Fibroblast of lung (primary cell): ENCODE data around the gene C17orf58. TPM values are rescaled to one million over a fixed set of nuclear protein-coding genes. Genes with fewer than 3 reads are reported as not detected.
"Not testable (repeated sequence)": the region's sequence is repeated elsewhere in the genome, so short reads cannot be mapped to it uniquely, and the experiment has no call there.

Experiments used
- DNase-seq, 2 donors: peaks; one replicate each; pipeline versions ENCODE4 v3.0.0 to v3.0.0-alpha.2; 2010; ENCODE audit warnings: low read depth in 2 of 2
- H2AFZ ChIP-seq: 2 replicates; pipeline ENCODE4 v1.5.1; 2012; ENCODE audit warnings: low read length, control low read depth, inconsistent platforms
- H3K27ac ChIP-seq: 2 replicates; pipeline ENCODE4 v1.5.1; 2011; ENCODE audit warnings: low read length, control low read depth; ENCODE audit not compliant: insufficient read depth
- H3K27me3 ChIP-seq: 2 replicates; pipeline ENCODE4 v1.5.1; 2011; ENCODE audit warnings: mild to moderate bottlenecking, low read length; ENCODE audit not compliant: control insufficient read depth, insufficient read depth
- H3K36me3 ChIP-seq: 2 replicates; pipeline ENCODE4 v1.5.1; 2011; ENCODE audit warnings: low read length; ENCODE audit not compliant: control insufficient read depth, insufficient read depth
- H3K4me1 ChIP-seq: 2 replicates; pipeline ENCODE4 v1.5.1; 2011; ENCODE audit warnings: low read length; ENCODE audit not compliant: control insufficient read depth, insufficient read depth; ENCODE audit errors: extremely low read depth
- H3K4me2 ChIP-seq: 2 replicates; pipeline ENCODE4 v1.5.1; 2011; ENCODE audit warnings: low read length, control low read depth; ENCODE audit not compliant: insufficient read depth; ENCODE audit errors: extremely low read depth
- H3K4me3 ChIP-seq, 4 experiments: fragments of 200-600 bp in 1 of 4; sonication (generic) in 1 of 4; replicated peaks in 1 of 4; 2 replicates each; pipeline ENCODE4 v1.5.1; 2011 to 2016; ENCODE audit warnings: low read length in 4 of 4, low read depth in 3 of 4, mild to moderate bottlenecking in 3 of 4, control low read depth in 2 of 4, inconsistent platforms in 1 of 4, mixed read lengths in 1 of 4; ENCODE audit not compliant: insufficient read depth in 1 of 4; ENCODE audit errors: control extremely low read depth in 1 of 4
- H3K79me2 ChIP-seq: 2 replicates; pipeline ENCODE4 v1.5.1; 2012; ENCODE audit warnings: mild to moderate bottlenecking, low read length, inconsistent platforms; ENCODE audit not compliant: control insufficient read depth, insufficient read depth
- H3K9ac ChIP-seq: 2 replicates; pipeline ENCODE4 v1.5.1; 2011; ENCODE audit warnings: mild to moderate bottlenecking, low read length, control low read depth; ENCODE audit not compliant: insufficient read depth
- H3K9me3 ChIP-seq: 2 replicates; pipeline ENCODE4 v1.5.1; 2012; ENCODE audit warnings: low read depth, low read length; ENCODE audit not compliant: control insufficient read depth, insufficient read depth
- H4K20me1 ChIP-seq: 2 replicates; pipeline ENCODE4 v1.5.1; 2011; ENCODE audit warnings: low read length; ENCODE audit not compliant: control insufficient read depth, insufficient read depth; ENCODE audit errors: extremely low read depth
- CTCF ChIP-seq, 2 donors: IDR thresholded peaks in 1 of 2; conservative IDR thresholded peaks in 1 of 2; 1 replicate in 1 of 2; 2 replicates in 1 of 2; pipeline ENCODE4 v1.5.1; 2011 to 2012; ENCODE audit warnings: low read length in 2 of 2, control low read depth in 1 of 2, inconsistent platforms in 1 of 2, low read depth in 1 of 2, mild to moderate bottlenecking in 1 of 2
- EZH2 ChIP-seq: IDR thresholded peaks from 2 replicates; pipeline ENCODE4 v1.5.1; 2012; ENCODE audit warnings: low read length, control low read depth, mild to moderate bottlenecking; ENCODE audit errors: missing control alignments
- polyA plus RNA-seq, 2 donors: library from polyadenylated mRNA; depleted of rRNA in 1 of 2; stranded (reverse) in 1 of 2; unstranded in 1 of 2; fragments of >200 nt; gene quantifications; 2 replicates each; pipeline ENCODE4 v1.2.1, GENCODE V29; 2011 to 2012; ENCODE audit warnings: missing spikeins in 1 of 2
- total RNA-seq: library from RNA; depleted of rRNA; stranded (reverse); fragments of >200 nt; gene quantifications from 2 replicates; pipeline ENCODE4 v1.2.1, GENCODE V29; 2014

The C17orf58 gene
- total and polyA plus RNA-seq, 2 donors (not counting 1 experiment from before 2014, with no cell fraction given): 10.6 to 17.0 TPM

- Histone ChIP-seq H4K20me1 (no peaks in the 10 kb centered on the region), H3K79me2 (no peaks in the 10 kb centered on the region), H3K27me3 (no peaks in the 10 kb centered on the region), H3K9ac (no peak overlapping the region), H3K4me1 (no peaks in the 10 kb centered on the region), H2AFZ (no peak overlapping the region), H3K36me3 (peaks cover 2% of the 10 kb centered on the region), H3K9me3 (no peaks in the 10 kb centered on the region), H3K4me3 (no peak overlapping the region), H3K4me2 (no peak overlapping the region), H3K27ac (no peak overlapping the region)
- no peak for TF ChIP-seq EZH2
- no peak for DNase-seq
These were observed 13.4 kb downstream of the C17orf58 start for GRCh38 chr17:67982686-67983382.

- DNase-seq: peak in 1 of 2 donors; percentile 34
- H3K4me1 ChIP-seq: no peaks in the 10 kb centered on the region
- H3K4me3 ChIP-seq: no peak overlapping the region
- H3K36me3 ChIP-seq: peaks cover 2% of the 10 kb centered on the region
- H3K9me3 ChIP-seq: no peaks in the 10 kb centered on the region
- no peak overlapping the region for H3K27ac ChIP-seq
- no peaks in the 10 kb centered on the region for H3K27me3 ChIP-seq
- no peak overlapping the region for H3K9ac ChIP-seq
- H4K20me1 ChIP-seq: no peaks in the 10 kb centered on the region
- H3K4me2 ChIP-seq: no peak overlapping the region
- H2AFZ ChIP-seq: no peak overlapping the region
- H3K79me2 ChIP-seq: no peaks in the 10 kb centered on the region
- TF ChIP-seq CTCF (conservative IDR thresholded peaks at IDR 0.05 in 1 of 2, IDR thresholded peaks at IDR 0.05 in 1 of 2; ENCODE audit: low read depth in 1 of 2, low read length in 2 of 2) (no peak), EZH2 (no peak)
These were observed 14.1 kb downstream of the C17orf58 start for GRCh38 chr17:67982034-67982640.

GRCh38 chr17:67980883-67981282 lies 15.4 kb downstream of the C17orf58 start:
- not testable (repeated sequence) for H2AFZ ChIP-seq, H3K79me2 ChIP-seq, DNase-seq, H3K9me3 ChIP-seq, H3K4me2 ChIP-seq, H3K27me3 ChIP-seq, H3K9ac ChIP-seq, H3K36me3 ChIP-seq, H3K4me1 ChIP-seq, H3K4me3 ChIP-seq, H4K20me1 ChIP-seq, H3K27ac ChIP-seq

- Histone ChIP-seq H4K20me1 (no peaks in the 10 kb centered on the region), H2AFZ (no peak overlapping the region), H3K9ac (no peak overlapping the region), H3K27ac (no peak overlapping the region), H3K27me3 (no peaks in the 10 kb centered on the region), H3K4me3 (no peak overlapping the region), H3K4me1 (no peaks in the 10 kb centered on the region), H3K79me2 (no peaks in the 10 kb centered on the region), H3K4me2 (no peak overlapping the region), H3K9me3 (no peaks in the 10 kb centered on the region), H3K36me3 (peaks cover 2% of the 10 kb centered on the region)
- DNase-seq: no peak
- TF ChIP-seq CTCF (conservative IDR thresholded peaks at IDR 0.05 in 1 of 2, IDR thresholded peaks at IDR 0.05 in 1 of 2; ENCODE audit: low read depth in 1 of 2, low read length in 2 of 2): no peak
- no peak for TF ChIP-seq EZH2
These were observed 15.8 kb downstream of the C17orf58 start for GRCh38 chr17:67980456-67980855.

- not testable (repeated sequence) for H3K79me2 ChIP-seq, H4K20me1 ChIP-seq, H3K27me3 ChIP-seq, H3K4me1 ChIP-seq, H3K27ac ChIP-seq, H3K4me3 ChIP-seq, H3K36me3 ChIP-seq, H3K9ac ChIP-seq, DNase-seq, H3K4me2 ChIP-seq, H2AFZ ChIP-seq, H3K9me3 ChIP-seq
These were observed 20.0 kb downstream of the C17orf58 start for GRCh38 chr17:67976306-67976705.
